ENCODE results near the gene CREB5.

Gene CREB5

GRCh38 chr7:28520074-28521015 is 108.0 kb downstream of the CREB5 start:
- peaks cover 12% of the 10 kb centered on the region for H3K4me1 ChIP-seq (ENCODE audit: insufficient read depth, low read length)

DNA sequence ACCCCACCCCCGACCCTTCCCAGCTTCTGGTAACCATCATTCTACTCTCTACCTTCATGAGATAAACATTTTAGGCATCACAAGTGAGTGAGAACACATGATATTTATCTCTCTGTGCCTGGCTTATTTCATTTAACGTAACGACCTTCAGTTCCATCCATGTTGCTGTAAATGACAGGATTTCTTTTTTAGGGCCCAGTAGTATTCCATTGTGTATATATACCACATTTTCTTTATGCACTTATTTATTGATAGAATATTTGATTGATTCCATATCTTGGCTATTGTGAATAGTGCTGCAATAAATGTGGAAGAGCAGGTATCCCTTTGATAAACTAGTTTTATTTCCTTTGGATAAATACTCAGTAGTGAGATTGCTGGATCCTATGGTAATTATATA is 112.7 kb downstream of the CREB5 start:
- Histone ChIP-seq H3K36me3 (ENCODE audit: insufficient read depth, low read length) (no peaks in the 10 kb centered on the region), H3K27me3 (ENCODE audit: insufficient read depth, low read length) (no peaks in the 10 kb centered on the region), H3K4me1 (ENCODE audit: insufficient read depth, low read length) (no peaks in the 10 kb centered on the region)

More at GRCh38 chr7:28520074-28521015, 108.0 kb downstream of the CREB5 start:
- H3K4me3 ChIP-seq (ENCODE audit: low read length): no peak overlapping the region
- H3K36me3 ChIP-seq (ENCODE audit: insufficient read depth, low read length): no peaks in the 10 kb centered on the region
- H3K27me3 ChIP-seq (ENCODE audit: insufficient read depth, low read length): no peaks in the 10 kb centered on the region
- no peaks in the 10 kb centered on the region for H3K9me3 ChIP-seq (ENCODE audit: low read length)
- no peak overlapping the region for H2AFZ ChIP-seq (ENCODE audit: low read depth, low read length)

GRCh38 chr7:28528899-28529298 is 116.6 kb downstream of the CREB5 start:
- Histone ChIP-seq H3K9me3 (ENCODE audit: low read length) (no peaks in the 10 kb centered on the region), H3K36me3 (ENCODE audit: insufficient read depth, low read length) (no peaks in the 10 kb centered on the region), H2AFZ (ENCODE audit: low read depth, low read length) (no peak overlapping the region), H3K4me3 (ENCODE audit: low read length) (no peak overlapping the region), H3K27me3 (ENCODE audit: insufficient read depth, low read length) (no peaks in the 10 kb centered on the region), H3K4me1 (ENCODE audit: insufficient read depth, low read length) (no peaks in the 10 kb centered on the region)

More for the DNA sequence above, 112.7 kb downstream of the CREB5 start:
- no peak overlapping the region for H2AFZ ChIP-seq (ENCODE audit: low read depth, low read length)
- no peak overlapping the region for H3K4me3 ChIP-seq (ENCODE audit: low read length)
- H3K9me3 ChIP-seq (ENCODE audit: low read length): no peaks in the 10 kb centered on the region

DNA sequence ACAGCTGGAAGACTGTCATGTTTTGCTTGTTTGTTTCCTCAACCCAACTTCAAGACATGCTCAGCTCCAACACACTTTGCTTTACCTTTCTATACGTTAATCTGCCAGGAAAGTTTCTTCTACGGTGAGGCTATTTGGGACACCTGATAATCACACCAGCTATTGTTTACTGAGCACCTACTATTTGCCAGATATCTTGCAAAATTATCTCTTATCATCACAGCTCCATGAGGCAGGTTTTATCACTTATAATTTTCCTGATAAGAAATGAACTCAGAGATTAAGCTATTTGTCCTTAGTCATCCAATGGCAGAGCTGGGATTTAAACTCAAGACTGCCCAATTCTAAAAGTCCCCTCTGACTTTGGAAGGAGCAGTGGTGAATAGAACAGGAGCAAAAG is 117.4 kb downstream of the CREB5 start:
- Histone ChIP-seq H2AFZ (ENCODE audit: low read depth, low read length) (no peak overlapping the region), H3K9me3 (ENCODE audit: low read length) (no peaks in the 10 kb centered on the region), H3K27me3 (ENCODE audit: insufficient read depth, low read length) (no peaks in the 10 kb centered on the region), H3K36me3 (ENCODE audit: insufficient read depth, low read length) (no peaks in the 10 kb centered on the region), H3K4me3 (ENCODE audit: low read length) (no peak overlapping the region), H3K4me1 (ENCODE audit: insufficient read depth, low read length) (peaks cover 3% of the 10 kb centered on the region)

GRCh38 chr7:28530175-28530802 is 118.0 kb downstream of the CREB5 start:
- no peak overlapping the region for H2AFZ ChIP-seq (ENCODE audit: low read depth, low read length)
- H3K36me3 ChIP-seq (ENCODE audit: insufficient read depth, low read length): no peaks in the 10 kb centered on the region

GRCh38 chr7:28530803-28531175 is 118.5 kb downstream of the CREB5 start:
- Histone ChIP-seq H3K9me3 (ENCODE audit: low read length) (no peaks in the 10 kb centered on the region), H3K27me3 (ENCODE audit: insufficient read depth, low read length) (no peaks in the 10 kb centered on the region), H3K4me1 (ENCODE audit: insufficient read depth, low read length) (peaks cover 3% of the 10 kb centered on the region), H3K4me3 (ENCODE audit: low read length) (no peak overlapping the region), H3K36me3 (ENCODE audit: insufficient read depth, low read length) (no peaks in the 10 kb centered on the region), H2AFZ (ENCODE audit: low read depth, low read length) (no peak overlapping the region)

More at GRCh38 chr7:28530175-28530802, 118.0 kb downstream of the CREB5 start:
- peaks cover 3% of the 10 kb centered on the region for H3K4me1 ChIP-seq (ENCODE audit: insufficient read depth, low read length)
- no peaks in the 10 kb centered on the region for H3K9me3 ChIP-seq (ENCODE audit: low read length)
- H3K27me3 ChIP-seq (ENCODE audit: insufficient read depth, low read length): no peaks in the 10 kb centered on the region
- H3K4me3 ChIP-seq (ENCODE audit: low read length): no peak overlapping the region

DNA sequence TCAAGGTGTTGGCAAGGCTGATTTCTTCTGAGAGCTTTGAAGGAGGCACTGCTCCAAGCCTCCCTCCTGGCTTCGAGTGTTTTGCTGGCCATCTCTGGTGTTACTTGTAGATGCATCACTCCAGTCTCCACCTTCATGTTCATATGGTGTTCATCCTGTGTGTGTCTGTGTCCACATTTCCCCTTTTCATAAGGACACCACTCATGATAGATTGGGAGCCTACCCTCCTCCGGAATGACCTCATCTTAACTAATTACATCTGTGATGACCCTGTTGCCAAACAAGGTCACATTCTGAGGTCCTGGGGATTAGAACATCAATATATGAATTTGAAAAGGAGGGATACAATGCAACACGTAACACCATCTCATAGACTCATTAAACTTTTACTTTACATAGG is 119.0 kb downstream of the CREB5 start:
- H3K4me1 ChIP-seq (ENCODE audit: insufficient read depth, low read length): peaks cover 3% of the 10 kb centered on the region
- H2AFZ ChIP-seq (ENCODE audit: low read depth, low read length): no peak overlapping the region
- H3K27me3 ChIP-seq (ENCODE audit: insufficient read depth, low read length): no peaks in the 10 kb centered on the region
- H3K36me3 ChIP-seq (ENCODE audit: insufficient read depth, low read length): no peaks in the 10 kb centered on the region
- H3K4me3 ChIP-seq (ENCODE audit: low read length): no peak overlapping the region
- no peaks in the 10 kb centered on the region for H3K9me3 ChIP-seq (ENCODE audit: low read length)

DNA sequence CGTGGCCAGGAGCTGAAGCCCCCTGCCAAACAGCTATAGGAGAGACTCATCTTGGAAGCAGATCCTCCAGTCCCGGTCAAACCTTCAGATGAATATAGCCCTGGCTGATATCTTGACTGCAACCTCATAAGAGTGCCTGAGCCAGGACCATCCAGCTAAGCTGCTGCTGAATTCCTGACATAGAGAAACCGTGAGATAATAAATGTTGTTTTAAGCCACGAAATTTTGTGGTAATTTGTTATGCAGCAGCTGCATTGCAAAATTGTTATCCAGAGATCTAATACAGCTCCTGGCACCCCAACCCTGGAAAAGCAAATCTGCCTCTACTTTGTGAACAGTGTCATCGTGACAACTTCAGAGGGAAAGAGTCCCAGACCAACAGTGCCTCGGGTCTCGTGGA is 119.9 kb downstream of the CREB5 start:
- no peaks in the 10 kb centered on the region for H3K36me3 ChIP-seq (ENCODE audit: insufficient read depth, low read length)
- H3K4me1 ChIP-seq (ENCODE audit: insufficient read depth, low read length): peaks cover 3% of the 10 kb centered on the region
- no peak overlapping the region for H3K4me3 ChIP-seq (ENCODE audit: low read length)
- H3K9me3 ChIP-seq (ENCODE audit: low read length): no peaks in the 10 kb centered on the region
- H2AFZ ChIP-seq (ENCODE audit: low read depth, low read length): no peak overlapping the region
- H3K27me3 ChIP-seq (ENCODE audit: insufficient read depth, low read length): no peaks in the 10 kb centered on the region

DNA sequence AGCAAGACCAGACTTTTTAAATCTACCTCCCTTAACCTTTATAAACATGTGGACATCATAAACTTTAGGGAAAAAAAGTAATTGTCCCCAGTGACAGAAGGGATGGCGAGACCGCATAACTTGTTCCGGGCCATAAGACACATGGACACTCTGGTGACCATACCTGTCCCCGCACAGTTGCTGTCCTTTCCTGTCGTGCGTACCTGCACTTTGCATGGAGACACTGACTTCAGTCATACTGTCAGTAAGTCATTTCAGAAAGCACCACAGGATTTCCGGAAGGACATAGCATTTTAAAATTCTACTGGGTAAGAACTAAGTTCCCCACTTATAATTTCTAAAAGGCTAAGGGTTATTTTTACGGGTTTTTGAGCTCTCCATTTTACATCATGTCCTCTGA is 120.9 kb downstream of the CREB5 start:
- Histone ChIP-seq H2AFZ (ENCODE audit: low read depth, low read length) (no peak overlapping the region), H3K27me3 (ENCODE audit: insufficient read depth, low read length) (no peaks in the 10 kb centered on the region), H3K9me3 (ENCODE audit: low read length) (no peaks in the 10 kb centered on the region), H3K4me3 (ENCODE audit: low read length) (no peak overlapping the region), H3K36me3 (ENCODE audit: insufficient read depth, low read length) (no peaks in the 10 kb centered on the region), H3K4me1 (ENCODE audit: insufficient read depth, low read length) (peaks cover 3% of the 10 kb centered on the region)

DNA sequence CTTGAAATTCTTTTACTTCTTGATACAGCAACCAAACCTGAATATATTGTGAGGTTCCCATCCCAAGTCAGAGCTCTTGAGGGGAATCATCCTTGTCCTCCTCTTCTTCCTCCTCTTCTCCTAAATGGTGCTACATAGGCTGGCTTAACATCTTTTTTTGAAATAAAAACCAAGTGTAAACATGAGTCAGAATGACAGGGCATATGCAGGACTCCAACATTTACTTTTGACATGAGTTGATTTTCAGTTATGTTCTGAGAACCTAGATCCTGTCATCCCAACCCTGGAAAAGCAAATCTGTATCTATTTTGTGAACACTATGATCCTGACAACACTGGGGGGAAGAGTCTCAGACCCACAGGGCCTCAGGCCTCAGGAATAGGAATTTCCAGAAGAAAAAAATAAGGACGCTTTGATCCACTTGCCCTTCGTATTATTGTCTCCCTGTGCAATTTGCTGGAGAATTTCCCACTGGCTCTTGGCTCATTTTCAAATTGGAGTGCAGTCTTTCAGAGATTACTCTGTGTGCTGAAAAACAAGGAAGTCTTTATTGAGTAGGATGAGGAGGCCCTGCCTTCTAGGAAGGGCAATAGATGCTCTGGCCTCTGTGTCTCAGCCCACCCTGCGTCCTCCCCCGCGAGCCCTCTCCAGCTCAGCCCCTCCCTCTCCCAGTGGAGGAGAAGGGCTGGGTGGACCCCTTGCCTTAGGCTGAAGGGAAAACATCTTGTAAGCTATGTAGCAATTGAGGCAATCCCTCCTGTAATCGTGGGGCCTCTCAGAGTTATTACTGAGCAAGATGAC is 121.6 kb downstream of the CREB5 start:
- H3K9me3 ChIP-seq (ENCODE audit: low read length): no peaks in the 10 kb centered on the region
- peaks cover 3% of the 10 kb centered on the region for H3K4me1 ChIP-seq (ENCODE audit: insufficient read depth, low read length)
- H3K36me3 ChIP-seq (ENCODE audit: insufficient read depth, low read length): no peaks in the 10 kb centered on the region
- no peak overlapping the region for H2AFZ ChIP-seq (ENCODE audit: low read depth, low read length)
- H3K27me3 ChIP-seq (ENCODE audit: insufficient read depth, low read length): no peaks in the 10 kb centered on the region
- H3K4me3 ChIP-seq (ENCODE audit: low read length): no peak overlapping the region

DNA sequence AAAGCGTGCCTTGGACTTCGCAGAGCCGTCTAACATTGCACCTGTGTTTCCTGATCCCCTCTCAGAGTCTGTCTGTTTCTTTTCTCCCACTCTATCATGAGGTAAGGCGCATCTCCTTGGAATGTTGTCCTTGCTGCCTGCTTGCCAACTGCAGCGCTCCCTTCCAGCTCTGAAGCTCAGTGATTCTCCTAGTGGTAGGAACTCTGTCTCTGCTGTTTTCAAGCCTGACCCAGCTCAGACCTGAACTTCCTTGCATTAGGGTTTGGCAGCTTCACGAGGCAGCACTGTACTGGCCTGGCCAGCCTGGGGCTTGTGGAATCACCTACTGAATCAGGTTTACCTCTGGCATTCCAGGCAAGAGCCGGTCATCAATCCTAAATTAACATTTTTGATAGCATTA is 123.9 kb downstream of the CREB5 start:
- H3K4me3 ChIP-seq (ENCODE audit: low read length): no peak overlapping the region
- H3K36me3 ChIP-seq (ENCODE audit: insufficient read depth, low read length): no peaks in the 10 kb centered on the region

GRCh38 chr7:28539289-28539981 is 127.1 kb downstream of the CREB5 start:
- H3K4me1 ChIP-seq (ENCODE audit: insufficient read depth, low read length): peaks cover 16% of the 10 kb centered on the region
- H3K36me3 ChIP-seq (ENCODE audit: insufficient read depth, low read length): no peaks in the 10 kb centered on the region
- no peaks in the 10 kb centered on the region for H3K27me3 ChIP-seq (ENCODE audit: insufficient read depth, low read length)
- H3K9me3 ChIP-seq (ENCODE audit: low read length): no peaks in the 10 kb centered on the region
- H2AFZ ChIP-seq (ENCODE audit: low read depth, low read length): no peak overlapping the region
- H3K4me3 ChIP-seq (ENCODE audit: low read length): no peak overlapping the region

More for the DNA sequence above, 123.9 kb downstream of the CREB5 start:
- H3K27me3 ChIP-seq (ENCODE audit: insufficient read depth, low read length): no peaks in the 10 kb centered on the region
- H2AFZ ChIP-seq (ENCODE audit: low read depth, low read length): no peak overlapping the region
- no peaks in the 10 kb centered on the region for H3K9me3 ChIP-seq (ENCODE audit: low read length)
- peaks cover 3% of the 10 kb centered on the region for H3K4me1 ChIP-seq (ENCODE audit: insufficient read depth, low read length)
